Hepatocyte (in vitro differentiated cells): ENCODE data around the gene PPP2R2B.

Experiments
- EZH2 ChIP-seq: fragments of 200-600 bp; sonication (generic); IDR thresholded peaks from 2 replicates; pipeline ENCODE4 v1.6.1; 2016; ENCODE audit warnings: antibody characterized with exemption, mild to moderate bottlenecking, borderline replicate concordance
- TF ChIP-seq, protein P1 (sequence below): fragments of 200-600 bp; sonication (generic); IDR thresholded peaks from 2 replicates; pipeline ENCODE4 v1.5.1; 2016; ENCODE audit warnings: antibody characterized with exemption, mild to moderate bottlenecking; ENCODE audit not compliant: poor library complexity

DNA sequence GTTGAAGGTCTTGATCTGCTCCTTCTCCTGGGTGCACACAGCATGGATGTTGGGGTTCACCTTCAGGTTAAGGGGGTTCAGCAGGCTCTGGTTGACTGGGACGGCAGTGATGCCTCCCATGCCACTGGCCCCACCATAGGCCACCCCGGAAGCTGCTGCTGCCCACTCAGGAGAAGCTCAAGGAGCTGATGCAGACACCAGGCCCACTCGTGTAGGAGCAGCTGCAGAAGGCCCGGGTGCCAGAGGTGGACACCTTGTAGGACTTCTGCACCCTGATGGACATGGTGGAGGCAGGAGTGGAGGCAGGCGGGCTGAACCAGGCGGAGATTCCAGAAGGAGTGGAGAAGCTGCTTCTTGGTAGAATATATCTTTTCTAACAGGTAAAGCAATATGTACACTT is 171.2 kb downstream of the PPP2R2B start:
- TF ChIP-seq, protein P1, sequence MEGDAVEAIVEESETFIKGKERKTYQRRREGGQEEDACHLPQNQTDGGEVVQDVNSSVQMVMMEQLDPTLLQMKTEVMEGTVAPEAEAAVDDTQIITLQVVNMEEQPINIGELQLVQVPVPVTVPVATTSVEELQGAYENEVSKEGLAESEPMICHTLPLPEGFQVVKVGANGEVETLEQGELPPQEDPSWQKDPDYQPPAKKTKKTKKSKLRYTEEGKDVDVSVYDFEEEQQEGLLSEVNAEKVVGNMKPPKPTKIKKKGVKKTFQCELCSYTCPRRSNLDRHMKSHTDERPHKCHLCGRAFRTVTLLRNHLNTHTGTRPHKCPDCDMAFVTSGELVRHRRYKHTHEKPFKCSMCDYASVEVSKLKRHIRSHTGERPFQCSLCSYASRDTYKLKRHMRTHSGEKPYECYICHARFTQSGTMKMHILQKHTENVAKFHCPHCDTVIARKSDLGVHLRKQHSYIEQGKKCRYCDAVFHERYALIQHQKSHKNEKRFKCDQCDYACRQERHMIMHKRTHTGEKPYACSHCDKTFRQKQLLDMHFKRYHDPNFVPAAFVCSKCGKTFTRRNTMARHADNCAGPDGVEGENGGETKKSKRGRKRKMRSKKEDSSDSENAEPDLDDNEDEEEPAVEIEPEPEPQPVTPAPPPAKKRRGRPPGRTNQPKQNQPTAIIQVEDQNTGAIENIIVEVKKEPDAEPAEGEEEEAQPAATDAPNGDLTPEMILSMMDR: no peak
- TF ChIP-seq EZH2: no peak
